Measurements from ENCODE around the gene ADAM11.

DNA sequence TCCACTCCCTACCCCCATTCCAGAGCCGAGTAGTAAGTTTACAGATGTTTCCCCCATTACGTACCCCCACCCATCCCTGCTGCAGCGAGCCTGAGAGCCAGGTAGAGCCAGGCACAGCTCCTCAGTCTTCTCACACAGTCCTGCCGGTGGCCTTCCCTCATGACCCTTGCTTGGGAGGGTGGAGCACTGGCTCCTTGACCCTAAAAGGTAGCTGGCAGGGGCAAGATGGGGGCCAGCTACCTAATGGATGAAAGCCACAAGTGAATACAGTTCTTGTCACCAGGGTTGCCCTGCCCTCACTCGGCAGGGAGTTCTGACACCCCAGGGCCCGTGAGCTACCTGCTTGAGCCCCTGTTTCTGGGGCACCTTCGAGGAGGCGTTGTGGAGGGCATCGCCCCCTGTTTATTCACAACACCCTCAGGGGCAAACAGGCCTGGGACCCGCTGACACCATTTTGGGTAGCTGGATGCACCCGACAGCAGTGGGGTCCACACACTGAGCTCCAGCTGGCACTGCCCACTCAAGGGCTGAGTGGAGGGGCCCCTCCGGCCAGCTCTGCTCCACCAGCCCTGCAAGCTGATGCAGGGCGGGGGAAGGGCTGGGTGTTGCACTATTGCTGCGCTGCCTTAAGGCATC lies 22.2 kb downstream of the ADAM11 start:
- TF ChIP-seq CTCF (optimal IDR thresholded peaks at IDR 0.05 in 1 of 3, IDR thresholded peaks at IDR 0.05 in 1 of 3, conservative IDR thresholded peaks at IDR 0.05 in 1 of 3; ENCODE audit: extremely low read depth in 1 of 3, insufficient read depth in 2 of 3, low read length in 3 of 3) (no peak), EZH2 (IDR thresholded peaks at IDR 0.05; ENCODE audit: low read length) (no peak)
